Osteoblast (primary cell): ENCODE results near the gene RECK. TPM values are rescaled to one million over a fixed set of nuclear protein-coding genes. Genes with fewer than 3 reads are reported as not detected.

Source experiments
- DNase-seq: peaks from one replicate; pipeline ENCODE4 v3.0.0; 2011; ENCODE audit warnings: low spot score, mixed read lengths; ENCODE audit not compliant: insufficient read length; ENCODE audit errors: missing footprints
- H2AFZ ChIP-seq: 2 replicates; pipeline ENCODE4 v1.6.0; 2011; ENCODE audit warnings: mild to moderate bottlenecking, low read length
- H3K27ac ChIP-seq: 2 replicates; pipeline ENCODE4 v1.5.1; 2011; ENCODE audit warnings: mild to moderate bottlenecking, low read depth, low read length, moderate library complexity
- H3K27me3 ChIP-seq: 2 replicates; pipeline ENCODE4 v1.6.0; 2012; ENCODE audit warnings: mild to moderate bottlenecking, control low read depth, inconsistent platforms, low read length, moderate library complexity; ENCODE audit not compliant: insufficient read depth
- H3K36me3 ChIP-seq: 2 replicates; pipeline ENCODE4 v1.5.1; 2011; ENCODE audit warnings: mild to moderate bottlenecking, low read length, control low read depth, moderate library complexity; ENCODE audit not compliant: insufficient read depth
- H3K4me1 ChIP-seq: 2 replicates; pipeline ENCODE4 v1.5.1; 2011; ENCODE audit warnings: mild to moderate bottlenecking, low read length, control low read depth, moderate library complexity; ENCODE audit not compliant: insufficient read depth
- H3K4me2 ChIP-seq: 2 replicates; pipeline ENCODE4 v1.6.0; 2011; ENCODE audit warnings: mild to moderate bottlenecking, low read length; ENCODE audit not compliant: insufficient read depth
- H3K4me3 ChIP-seq: fragments of 200-600 bp; sonication (generic); 3 replicates; pipeline ENCODE4 v1.5.1; 2012; ENCODE audit warnings: mild to moderate bottlenecking, low read length, inconsistent platforms; ENCODE audit not compliant: insufficient read depth
- H3K79me2 ChIP-seq: 2 replicates; pipeline ENCODE4 v1.6.0; 2012; ENCODE audit warnings: mild to moderate bottlenecking, low read length, control low read depth, inconsistent platforms; ENCODE audit not compliant: insufficient read depth
- H3K9me3 ChIP-seq: 2 replicates; pipeline ENCODE4 v1.5.1; 2011; ENCODE audit warnings: low read depth, low read length, control low read depth
- H4K20me1 ChIP-seq: 2 replicates; pipeline ENCODE4 v1.6.0; 2012; ENCODE audit warnings: mild to moderate bottlenecking, low read length, control low read depth; ENCODE audit not compliant: insufficient read depth
- total RNA-seq: library from RNA; depleted of rRNA; stranded (reverse); fragments of >200 nt; gene quantifications from 2 replicates; pipeline ENCODE4 v1.2.3, GENCODE V29; 2012
- TF ChIP-seq, protein P1 (sequence below): IDR thresholded peaks from 2 replicates; pipeline ENCODE4 v1.5.1; 2011; ENCODE audit warnings: mild to moderate bottlenecking, low read depth, low read length, moderate library complexity; ENCODE audit errors: extremely low read depth

The RECK gene
- total RNA-seq, 1 donor: 31.5 TPM

GRCh38 chr9:36037549-36038122 is 923 bp downstream of the RECK start:
- no peaks in the 10 kb centered on the region for H3K36me3 ChIP-seq
- no peaks in the 10 kb centered on the region for H3K27me3 ChIP-seq
- peak overlapping the region; percentile 94 for H3K4me3 ChIP-seq
- H3K4me2 ChIP-seq: peak overlapping the region; percentile 92
- peaks cover 39% of the 10 kb centered on the region for H3K4me1 ChIP-seq
- no peaks in the 10 kb centered on the region for H3K9me3 ChIP-seq
- peaks cover 59% of the 10 kb centered on the region for H3K79me2 ChIP-seq
- H2AFZ ChIP-seq: peak overlapping the region; percentile 74
- H3K27ac ChIP-seq: peak overlapping the region; percentile 81
- H4K20me1 ChIP-seq: peaks cover 4% of the 10 kb centered on the region
- TF ChIP-seq, protein P1, sequence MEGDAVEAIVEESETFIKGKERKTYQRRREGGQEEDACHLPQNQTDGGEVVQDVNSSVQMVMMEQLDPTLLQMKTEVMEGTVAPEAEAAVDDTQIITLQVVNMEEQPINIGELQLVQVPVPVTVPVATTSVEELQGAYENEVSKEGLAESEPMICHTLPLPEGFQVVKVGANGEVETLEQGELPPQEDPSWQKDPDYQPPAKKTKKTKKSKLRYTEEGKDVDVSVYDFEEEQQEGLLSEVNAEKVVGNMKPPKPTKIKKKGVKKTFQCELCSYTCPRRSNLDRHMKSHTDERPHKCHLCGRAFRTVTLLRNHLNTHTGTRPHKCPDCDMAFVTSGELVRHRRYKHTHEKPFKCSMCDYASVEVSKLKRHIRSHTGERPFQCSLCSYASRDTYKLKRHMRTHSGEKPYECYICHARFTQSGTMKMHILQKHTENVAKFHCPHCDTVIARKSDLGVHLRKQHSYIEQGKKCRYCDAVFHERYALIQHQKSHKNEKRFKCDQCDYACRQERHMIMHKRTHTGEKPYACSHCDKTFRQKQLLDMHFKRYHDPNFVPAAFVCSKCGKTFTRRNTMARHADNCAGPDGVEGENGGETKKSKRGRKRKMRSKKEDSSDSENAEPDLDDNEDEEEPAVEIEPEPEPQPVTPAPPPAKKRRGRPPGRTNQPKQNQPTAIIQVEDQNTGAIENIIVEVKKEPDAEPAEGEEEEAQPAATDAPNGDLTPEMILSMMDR: no peak
- DNase-seq: peak; percentile 37

GRCh38 chr9:36039121-36039520 is 2.4 kb downstream of the RECK start:
- peaks cover 72% of the 10 kb centered on the region for H3K79me2 ChIP-seq
- peak overlapping the region; percentile 94 for H3K4me3 ChIP-seq
- no peaks in the 10 kb centered on the region for H3K36me3 ChIP-seq
- peaks cover 12% of the 10 kb centered on the region for H4K20me1 ChIP-seq
- no peaks in the 10 kb centered on the region for H3K9me3 ChIP-seq
- peak overlapping the region; percentile 22 for H3K27ac ChIP-seq
- H3K4me2 ChIP-seq: peak overlapping the region; percentile 92
- H3K4me1 ChIP-seq: peaks cover 39% of the 10 kb centered on the region
- no peaks in the 10 kb centered on the region for H3K27me3 ChIP-seq
- no peak overlapping the region for H2AFZ ChIP-seq
- DNase-seq: no peak
- TF ChIP-seq, protein P1: no peak

- H2AFZ ChIP-seq: no peak overlapping the region
- TF ChIP-seq, protein P1: no peak
- H3K27ac ChIP-seq: peak overlapping the region; percentile 22
- peaks cover 17% of the 10 kb centered on the region for H4K20me1 ChIP-seq
- H3K4me2 ChIP-seq: peak overlapping the region; percentile 92
- no peaks in the 10 kb centered on the region for H3K36me3 ChIP-seq
- H3K79me2 ChIP-seq: peaks cover 77% of the 10 kb centered on the region
- H3K27me3 ChIP-seq: no peaks in the 10 kb centered on the region
- H3K4me1 ChIP-seq: peaks cover 40% of the 10 kb centered on the region
- no peaks in the 10 kb centered on the region for H3K9me3 ChIP-seq
- DNase-seq: peak; percentile 81
- H3K4me3 ChIP-seq: peak overlapping the region; percentile 94
Observed at GRCh38 chr9:36039696-36040095, 3.0 kb downstream of the RECK start.

DNA sequence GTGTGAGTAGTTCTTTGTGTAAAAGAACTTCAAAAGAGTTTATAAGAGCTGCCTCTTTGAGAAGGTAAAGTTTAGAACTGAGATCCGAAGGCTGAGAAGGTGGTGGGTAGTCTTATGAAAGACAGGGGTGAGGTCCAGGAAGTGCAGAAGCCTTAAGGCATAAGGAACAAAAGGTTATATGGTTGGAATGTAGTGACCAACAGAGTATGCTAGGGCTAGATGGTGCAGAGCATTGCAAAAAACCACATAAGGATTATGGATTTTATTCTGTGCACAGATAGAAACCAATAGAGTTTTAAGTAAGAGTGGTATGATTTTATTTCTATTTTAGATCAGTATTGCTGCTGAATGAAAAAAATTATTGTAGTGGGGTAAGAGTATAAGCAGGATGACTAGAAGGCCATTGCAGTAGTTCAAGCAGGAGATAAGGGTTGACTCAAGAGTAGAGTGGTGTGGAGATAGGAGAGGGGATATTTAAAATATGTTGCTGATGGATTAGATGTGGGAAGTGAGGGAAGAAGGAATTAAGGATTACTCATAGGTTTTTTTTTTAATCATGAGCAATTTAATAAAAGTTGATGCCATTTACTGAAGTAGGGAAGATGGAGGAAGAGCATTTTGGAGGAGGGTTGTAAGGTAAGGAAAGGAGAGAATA is 3.7 kb downstream of the RECK start:
- Histone ChIP-seq H3K4me3 (peak overlapping the region; percentile 94), H3K9me3 (no peaks in the 10 kb centered on the region), H3K4me2 (peak overlapping the region; percentile 92), H3K27me3 (no peaks in the 10 kb centered on the region), H3K4me1 (peaks cover 41% of the 10 kb centered on the region), H4K20me1 (peaks cover 22% of the 10 kb centered on the region), H2AFZ (no peak overlapping the region), H3K27ac (peak overlapping the region; percentile 22), H3K79me2 (peaks cover 84% of the 10 kb centered on the region), H3K36me3 (no peaks in the 10 kb centered on the region)
- TF ChIP-seq, protein P1: no peak
- no peak for DNase-seq
